Measurements from ENCODE around the gene MTFR1L. TPM values are rescaled to one million over a fixed set of nuclear protein-coding genes. Genes with fewer than 3 reads are reported as not detected.
"Not testable (repeated sequence)": the region's sequence is repeated elsewhere in the genome, so short reads cannot be mapped to it uniquely, and the experiment has no call there.

MTFR1L gene
- total RNA-seq, 1 donor from 2014 or later: 48.1 TPM

DNA sequence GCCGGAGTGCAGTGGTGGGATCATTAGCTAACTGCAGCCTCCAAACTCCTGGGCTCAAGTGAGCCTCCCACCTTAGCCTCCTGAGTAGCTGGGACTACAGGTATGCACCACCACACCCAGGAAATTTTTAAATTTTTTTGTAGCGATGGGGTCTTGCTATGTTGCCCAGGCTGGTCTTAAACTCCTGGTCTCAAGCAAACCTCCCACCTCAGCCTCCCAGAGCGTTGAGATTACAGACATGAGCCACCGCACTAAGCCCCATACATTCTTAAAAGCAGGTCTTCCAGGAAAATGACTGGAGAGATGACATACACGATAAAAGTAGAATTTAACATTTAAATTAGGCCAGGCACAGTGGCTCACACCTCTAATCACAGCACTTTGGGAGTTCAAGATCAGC lies 13.4 kb downstream of the MTFR1L start:
- Mint-ChIP-seq H3K36me3 (ENCODE audit: low read depth, unreplicated experiment) (peaks cover 21% of the 10 kb centered on the region), H3K9me3 (ENCODE audit: unreplicated experiment) (no peaks in the 10 kb centered on the region), H3K27ac (ENCODE audit: unreplicated experiment) (no peak overlapping the region), H3K27me3 (ENCODE audit: unreplicated experiment) (no peaks in the 10 kb centered on the region), H3K4me1 (ENCODE audit: unreplicated experiment) (peaks cover 70% of the 10 kb centered on the region), H3K4me3 (ENCODE audit: unreplicated experiment) (no peak overlapping the region)
- TF ChIP-seq, protein P1, sequence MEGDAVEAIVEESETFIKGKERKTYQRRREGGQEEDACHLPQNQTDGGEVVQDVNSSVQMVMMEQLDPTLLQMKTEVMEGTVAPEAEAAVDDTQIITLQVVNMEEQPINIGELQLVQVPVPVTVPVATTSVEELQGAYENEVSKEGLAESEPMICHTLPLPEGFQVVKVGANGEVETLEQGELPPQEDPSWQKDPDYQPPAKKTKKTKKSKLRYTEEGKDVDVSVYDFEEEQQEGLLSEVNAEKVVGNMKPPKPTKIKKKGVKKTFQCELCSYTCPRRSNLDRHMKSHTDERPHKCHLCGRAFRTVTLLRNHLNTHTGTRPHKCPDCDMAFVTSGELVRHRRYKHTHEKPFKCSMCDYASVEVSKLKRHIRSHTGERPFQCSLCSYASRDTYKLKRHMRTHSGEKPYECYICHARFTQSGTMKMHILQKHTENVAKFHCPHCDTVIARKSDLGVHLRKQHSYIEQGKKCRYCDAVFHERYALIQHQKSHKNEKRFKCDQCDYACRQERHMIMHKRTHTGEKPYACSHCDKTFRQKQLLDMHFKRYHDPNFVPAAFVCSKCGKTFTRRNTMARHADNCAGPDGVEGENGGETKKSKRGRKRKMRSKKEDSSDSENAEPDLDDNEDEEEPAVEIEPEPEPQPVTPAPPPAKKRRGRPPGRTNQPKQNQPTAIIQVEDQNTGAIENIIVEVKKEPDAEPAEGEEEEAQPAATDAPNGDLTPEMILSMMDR (IDR thresholded peaks at IDR 0.05; ENCODE audit: unreplicated experiment): no peak
- no peak for DNase-seq (ENCODE audit: low spot score)

DNA sequence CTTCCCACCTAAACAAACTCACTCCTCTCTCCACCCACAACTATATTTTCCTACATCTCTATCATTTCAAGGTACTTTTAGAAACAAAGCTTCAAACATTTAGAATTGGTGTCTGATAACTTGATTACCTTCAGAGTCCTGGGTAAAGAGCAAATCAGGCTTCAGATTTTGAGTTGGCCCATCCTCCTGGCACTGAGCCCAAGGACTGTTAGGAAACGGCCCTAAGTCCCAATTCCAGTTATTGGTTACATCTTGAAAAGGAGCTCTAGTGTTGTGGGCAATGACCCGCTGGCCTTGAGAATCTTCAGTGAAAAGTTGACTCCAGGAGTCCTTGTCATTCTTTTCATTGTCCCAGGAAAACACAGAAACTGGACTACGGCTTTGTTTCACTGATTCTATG lies 15.1 kb downstream of the MTFR1L start:
- Mint-ChIP-seq H3K9me3 (ENCODE audit: unreplicated experiment) (no peaks in the 10 kb centered on the region), H3K4me3 (ENCODE audit: unreplicated experiment) (no peak overlapping the region), H3K36me3 (ENCODE audit: low read depth, unreplicated experiment) (peaks cover 10% of the 10 kb centered on the region)

DNA sequence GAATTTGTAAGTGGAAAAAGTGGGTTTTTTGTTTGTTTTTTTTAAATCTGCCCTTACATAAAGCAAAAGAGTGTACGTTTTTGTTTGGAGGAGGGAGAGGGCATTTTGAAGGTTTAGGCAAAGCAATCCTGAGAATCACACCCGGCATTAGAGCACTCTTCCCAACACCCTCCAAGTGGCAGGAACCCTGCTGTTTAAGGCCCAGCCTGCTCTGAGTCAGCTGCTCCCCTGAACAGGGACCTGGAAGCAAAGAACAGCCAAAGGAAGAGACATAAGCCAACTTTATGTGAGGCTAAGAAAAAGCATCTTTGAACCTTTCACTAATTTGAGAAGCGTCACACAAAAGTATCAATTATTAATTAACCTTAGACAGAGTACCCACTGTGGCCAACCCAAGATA lies 16.9 kb downstream of the MTFR1L start:
- no peaks in the 10 kb centered on the region for H3K27me3 Mint-ChIP-seq (ENCODE audit: unreplicated experiment)
- no peaks in the 10 kb centered on the region for H3K9me3 Mint-ChIP-seq (ENCODE audit: unreplicated experiment)
- H3K36me3 Mint-ChIP-seq (ENCODE audit: low read depth, unreplicated experiment): peaks cover 8% of the 10 kb centered on the region
- peaks cover 40% of the 10 kb centered on the region for H3K4me1 Mint-ChIP-seq (ENCODE audit: unreplicated experiment)
- no peak for DNase-seq (ENCODE audit: low spot score)
- TF ChIP-seq, protein P1 (IDR thresholded peaks at IDR 0.05; ENCODE audit: unreplicated experiment): no peak
- no peak overlapping the region for H3K4me3 Mint-ChIP-seq (ENCODE audit: unreplicated experiment)
- no peak overlapping the region for H3K27ac Mint-ChIP-seq (ENCODE audit: unreplicated experiment)

More for the DNA sequence above, 15.1 kb downstream of the MTFR1L start:
- Mint-ChIP-seq H3K4me1 (ENCODE audit: unreplicated experiment) (peaks cover 56% of the 10 kb centered on the region), H3K27me3 (ENCODE audit: unreplicated experiment) (no peaks in the 10 kb centered on the region), H3K27ac (ENCODE audit: unreplicated experiment) (no peak overlapping the region)
- no peak for DNase-seq (ENCODE audit: low spot score)
- TF ChIP-seq, protein P1 (IDR thresholded peaks at IDR 0.05; ENCODE audit: unreplicated experiment): no peak

DNA sequence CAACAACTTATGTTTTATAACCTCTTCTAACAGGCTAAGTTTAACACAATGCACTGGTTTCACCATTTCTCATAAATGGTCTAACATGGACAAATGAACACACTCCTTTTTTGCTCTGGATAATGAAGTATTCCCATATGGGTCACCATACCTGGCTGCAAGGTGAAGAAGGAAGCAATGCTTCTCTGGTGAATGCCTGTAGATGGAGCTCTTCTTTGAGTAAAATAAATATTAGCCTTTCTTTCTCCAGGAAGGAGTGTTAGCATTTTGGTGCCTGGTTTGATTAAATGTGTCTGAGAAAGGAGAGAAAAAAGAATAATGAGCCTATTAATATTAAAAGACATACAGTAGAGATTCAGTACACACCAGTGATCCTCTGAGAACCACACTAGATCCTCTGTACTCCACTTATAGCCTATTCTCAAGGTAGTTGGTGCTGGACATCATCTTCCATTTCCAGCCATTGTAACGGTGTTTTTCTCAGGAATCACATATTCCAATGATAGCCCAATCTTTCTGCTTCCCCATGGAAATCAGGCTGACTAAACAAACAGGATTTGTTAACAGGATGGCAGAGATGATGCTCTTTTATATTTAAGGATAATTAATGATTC lies 17.6 kb downstream of the MTFR1L start:
- H3K27ac Mint-ChIP-seq (ENCODE audit: unreplicated experiment): no peak overlapping the region
- H3K9me3 Mint-ChIP-seq (ENCODE audit: unreplicated experiment): no peaks in the 10 kb centered on the region
- H3K36me3 Mint-ChIP-seq (ENCODE audit: low read depth, unreplicated experiment): peaks cover 8% of the 10 kb centered on the region
- peaks cover 33% of the 10 kb centered on the region for H3K4me1 Mint-ChIP-seq (ENCODE audit: unreplicated experiment)
- H3K27me3 Mint-ChIP-seq (ENCODE audit: unreplicated experiment): no peaks in the 10 kb centered on the region
- H3K4me3 Mint-ChIP-seq (ENCODE audit: unreplicated experiment): no peak overlapping the region
- no peak for DNase-seq (ENCODE audit: low spot score)
- TF ChIP-seq, protein P1 (IDR thresholded peaks at IDR 0.05; ENCODE audit: unreplicated experiment): peak; percentile 21

DNA sequence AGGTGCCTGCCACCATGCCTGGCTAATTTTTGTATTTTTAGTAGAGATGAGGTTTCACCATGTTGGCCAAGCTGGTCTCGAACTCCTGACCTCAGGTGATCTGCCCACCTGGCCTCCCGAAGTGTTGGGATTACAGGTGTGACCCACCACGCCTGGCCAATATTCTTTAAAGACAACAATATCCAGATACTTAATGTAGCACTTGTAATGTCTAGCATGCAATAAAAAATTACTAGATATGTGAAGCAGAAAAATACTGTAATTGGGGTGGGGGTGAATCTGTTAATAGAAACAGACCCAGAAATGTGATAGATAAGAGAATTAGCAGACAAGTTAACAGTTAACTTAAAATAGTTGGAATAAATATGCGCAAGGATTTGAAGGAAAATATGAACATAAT lies 20.1 kb downstream of the MTFR1L start:
- H3K36me3 Mint-ChIP-seq (ENCODE audit: low read depth, unreplicated experiment); DNase-seq (ENCODE audit: low spot score); H3K27ac Mint-ChIP-seq (ENCODE audit: unreplicated experiment); H3K9me3 Mint-ChIP-seq (ENCODE audit: unreplicated experiment); H3K4me3 Mint-ChIP-seq (ENCODE audit: unreplicated experiment); H3K27me3 Mint-ChIP-seq (ENCODE audit: unreplicated experiment): not testable (repeated sequence)
- H3K4me1 Mint-ChIP-seq (ENCODE audit: unreplicated experiment): peaks cover 21% of the 10 kb centered on the region

Data from endothelial cell (in vitro differentiated cells).